ENCODE measurements around the gene NEK6.

- TF ChIP-seq CBFB (IDR thresholded peaks at IDR 0.05; ENCODE audit: low read depth) (no peak), HDAC2 (IDR thresholded peaks at IDR 0.05) (no peak), POLR2AphosphoS5 (IDR thresholded peaks at IDR 0.05; ENCODE audit: low read length) (no peak), EP300 (IDR thresholded peaks at IDR 0.05; ENCODE audit: borderline replicate concordance in 1 of 2, control insufficient read depth in 1 of 2, low read depth in 2 of 2, low read length in 2 of 2) (no peak), CUX1 (IDR thresholded peaks at IDR 0.05; ENCODE audit: insufficient replicate concordance, low read depth, low read length) (no peak), RCOR1 (conservative IDR thresholded peaks at IDR 0.05; ENCODE audit: low read depth, low read length) (no peak)
- TF ChIP-seq, protein P1, sequence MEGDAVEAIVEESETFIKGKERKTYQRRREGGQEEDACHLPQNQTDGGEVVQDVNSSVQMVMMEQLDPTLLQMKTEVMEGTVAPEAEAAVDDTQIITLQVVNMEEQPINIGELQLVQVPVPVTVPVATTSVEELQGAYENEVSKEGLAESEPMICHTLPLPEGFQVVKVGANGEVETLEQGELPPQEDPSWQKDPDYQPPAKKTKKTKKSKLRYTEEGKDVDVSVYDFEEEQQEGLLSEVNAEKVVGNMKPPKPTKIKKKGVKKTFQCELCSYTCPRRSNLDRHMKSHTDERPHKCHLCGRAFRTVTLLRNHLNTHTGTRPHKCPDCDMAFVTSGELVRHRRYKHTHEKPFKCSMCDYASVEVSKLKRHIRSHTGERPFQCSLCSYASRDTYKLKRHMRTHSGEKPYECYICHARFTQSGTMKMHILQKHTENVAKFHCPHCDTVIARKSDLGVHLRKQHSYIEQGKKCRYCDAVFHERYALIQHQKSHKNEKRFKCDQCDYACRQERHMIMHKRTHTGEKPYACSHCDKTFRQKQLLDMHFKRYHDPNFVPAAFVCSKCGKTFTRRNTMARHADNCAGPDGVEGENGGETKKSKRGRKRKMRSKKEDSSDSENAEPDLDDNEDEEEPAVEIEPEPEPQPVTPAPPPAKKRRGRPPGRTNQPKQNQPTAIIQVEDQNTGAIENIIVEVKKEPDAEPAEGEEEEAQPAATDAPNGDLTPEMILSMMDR (IDR thresholded peaks at IDR 0.05 in 2 of 3, conservative IDR thresholded peaks at IDR 0.05 in 1 of 3; ENCODE audit: control insufficient read depth in 2 of 3, extremely low read depth in 1 of 3, insufficient read depth in 1 of 3, low read depth in 3 of 3, low read length in 3 of 3) = no peak
Measured at GRCh38 chr9:124228516-124228915, 29.2 kb upstream of the NEK6 start.

Data from GM12878 (cell line).